Progenitor cell of endocrine pancreas (in vitro differentiated cells): ENCODE results near the gene PRPSAP2. TPM values are rescaled to one million over a fixed set of nuclear protein-coding genes. Genes with fewer than 3 reads are reported as not detected.
A peak's percentile ranks its signal among the peaks of the same experiment; 100 is the strongest.

Source experiments
- DNase-seq: peaks from one replicate; pipeline ENCODE4 v3.0.0; 2021; ENCODE audit warnings: low spot score; ENCODE audit not compliant: unreplicated experiment
- H3K27ac Mint-ChIP-seq: 2 replicates; pipeline ENCODE4 v1.8.0; 2021; ENCODE audit warnings: mild to moderate bottlenecking, moderate library complexity, mixed read lengths
- H3K27me3 Mint-ChIP-seq: 2 replicates; pipeline ENCODE4 v1.8.0; 2021; ENCODE audit warnings: mixed read lengths
- H3K36me3 Mint-ChIP-seq: 2 replicates; pipeline ENCODE4 v1.8.0; 2022; ENCODE audit warnings: mixed read lengths; ENCODE audit not compliant: insufficient read depth
- H3K4me1 Mint-ChIP-seq: 2 replicates; pipeline ENCODE4 v1.8.0; 2021; ENCODE audit warnings: low read depth, mixed read lengths
- H3K4me3 Mint-ChIP-seq: 2 replicates; pipeline ENCODE4 v1.8.0; 2021; ENCODE audit warnings: low read depth, mild to moderate bottlenecking, moderate library complexity, mixed read lengths
- H3K9me3 Mint-ChIP-seq: 2 replicates; pipeline ENCODE4 v1.8.0; 2021; ENCODE audit warnings: low read depth, mixed read lengths
- total RNA-seq: library from RNA; stranded (reverse); gene quantifications from 2 replicates; pipeline ENCODE4 v1.2.1, GENCODE V29; 2021
- TF ChIP-seq, protein P1 (sequence below): fragments of 200-600 bp; sonication (generic); IDR thresholded peaks from one replicate; pipeline ENCODE4 v1.5.0; 2021; ENCODE audit warnings: antibody characterized with exemption, mild to moderate bottlenecking; ENCODE audit not compliant: unreplicated experiment

PRPSAP2 gene
- total RNA-seq, 1 donor from 2014 or later, result 66.9 TPM

DNA sequence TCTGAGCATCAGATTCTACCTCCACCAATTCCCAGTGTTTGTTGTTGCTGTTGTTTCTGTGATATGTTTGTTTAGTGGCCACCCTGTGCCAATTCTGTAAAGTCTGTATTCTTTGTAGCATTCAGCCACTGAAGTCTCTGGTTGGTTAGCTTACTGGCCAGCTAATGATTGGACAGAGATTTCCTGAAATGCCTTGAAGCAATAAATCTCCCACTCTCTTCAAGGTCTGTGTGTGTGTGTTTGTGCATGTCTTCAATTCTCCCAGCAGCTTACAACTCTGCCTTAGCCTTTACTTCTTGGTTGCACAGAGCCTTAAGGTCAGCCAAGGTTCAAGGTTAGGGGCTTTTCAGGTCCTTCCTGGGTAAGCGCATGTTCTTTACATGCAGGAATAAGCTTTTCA, 38.2 kb downstream of the PRPSAP2 start:
- Mint-ChIP-seq H3K36me3 (peaks cover 64% of the 10 kb centered on the region), H3K27me3 (no peaks in the 10 kb centered on the region), H3K27ac (peak overlapping the region; percentile 51), H3K9me3 (peaks cover 9% of the 10 kb centered on the region), H3K4me3 (no peak overlapping the region), H3K4me1 (no peaks in the 10 kb centered on the region)
- TF ChIP-seq, protein P1, sequence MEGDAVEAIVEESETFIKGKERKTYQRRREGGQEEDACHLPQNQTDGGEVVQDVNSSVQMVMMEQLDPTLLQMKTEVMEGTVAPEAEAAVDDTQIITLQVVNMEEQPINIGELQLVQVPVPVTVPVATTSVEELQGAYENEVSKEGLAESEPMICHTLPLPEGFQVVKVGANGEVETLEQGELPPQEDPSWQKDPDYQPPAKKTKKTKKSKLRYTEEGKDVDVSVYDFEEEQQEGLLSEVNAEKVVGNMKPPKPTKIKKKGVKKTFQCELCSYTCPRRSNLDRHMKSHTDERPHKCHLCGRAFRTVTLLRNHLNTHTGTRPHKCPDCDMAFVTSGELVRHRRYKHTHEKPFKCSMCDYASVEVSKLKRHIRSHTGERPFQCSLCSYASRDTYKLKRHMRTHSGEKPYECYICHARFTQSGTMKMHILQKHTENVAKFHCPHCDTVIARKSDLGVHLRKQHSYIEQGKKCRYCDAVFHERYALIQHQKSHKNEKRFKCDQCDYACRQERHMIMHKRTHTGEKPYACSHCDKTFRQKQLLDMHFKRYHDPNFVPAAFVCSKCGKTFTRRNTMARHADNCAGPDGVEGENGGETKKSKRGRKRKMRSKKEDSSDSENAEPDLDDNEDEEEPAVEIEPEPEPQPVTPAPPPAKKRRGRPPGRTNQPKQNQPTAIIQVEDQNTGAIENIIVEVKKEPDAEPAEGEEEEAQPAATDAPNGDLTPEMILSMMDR, result no peak
- DNase-seq, result no peak

DNA sequence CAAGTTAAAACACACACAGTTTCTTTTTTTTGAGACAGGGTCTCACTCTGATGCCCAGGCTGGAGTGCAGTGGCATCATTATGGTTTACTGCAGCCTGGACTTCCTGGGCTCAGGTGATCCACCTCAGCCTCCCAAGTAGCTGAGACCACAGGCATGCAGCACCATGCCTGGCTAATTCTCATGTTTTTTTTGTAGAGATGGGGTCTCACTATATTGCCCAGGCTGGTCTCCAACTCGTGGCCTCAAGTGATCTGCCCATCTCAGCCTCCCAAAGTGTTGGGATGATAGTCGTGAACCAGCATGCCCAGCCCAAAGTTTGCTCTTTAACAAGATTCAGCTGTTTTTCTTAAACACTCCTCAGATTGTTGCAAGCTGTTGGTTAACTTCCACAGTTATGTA, 39.0 kb downstream of the PRPSAP2 start:
- Mint-ChIP-seq H3K9me3 (peaks cover 9% of the 10 kb centered on the region), H3K27ac (no peak overlapping the region), H3K36me3 (peaks cover 58% of the 10 kb centered on the region), H3K4me1 (no peaks in the 10 kb centered on the region), H3K27me3 (no peaks in the 10 kb centered on the region), H3K4me3 (no peak overlapping the region)
- TF ChIP-seq, protein P1, result no peak
- no peak for DNase-seq

DNA sequence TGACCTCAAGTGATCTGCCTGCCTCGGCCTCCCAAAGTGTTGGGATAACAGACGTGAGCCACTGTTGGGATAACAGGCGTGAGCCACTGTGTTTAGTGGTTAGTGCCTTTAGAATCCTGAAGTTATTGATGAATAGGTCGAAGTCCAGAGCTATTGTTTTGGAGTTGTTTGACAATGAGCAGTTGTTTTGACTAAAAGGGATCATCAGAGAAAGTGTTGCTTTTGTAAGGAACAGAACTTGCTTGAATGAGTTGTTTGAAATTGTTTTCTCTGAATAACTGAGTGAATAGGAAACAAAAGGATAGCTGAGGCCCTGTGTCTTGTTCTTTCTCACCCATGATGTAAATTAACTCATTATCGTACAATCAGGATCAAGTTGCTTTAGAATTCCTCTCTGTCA, 46.6 kb downstream of the PRPSAP2 start:
- Mint-ChIP-seq H3K4me3 (no peak overlapping the region), H3K36me3 (peaks cover 30% of the 10 kb centered on the region), H3K27ac (no peak overlapping the region), H3K27me3 (no peaks in the 10 kb centered on the region), H3K9me3 (peaks cover 3% of the 10 kb centered on the region), H3K4me1 (no peaks in the 10 kb centered on the region)
- DNase-seq, result no peak
- TF ChIP-seq, protein P1, result no peak

DNA sequence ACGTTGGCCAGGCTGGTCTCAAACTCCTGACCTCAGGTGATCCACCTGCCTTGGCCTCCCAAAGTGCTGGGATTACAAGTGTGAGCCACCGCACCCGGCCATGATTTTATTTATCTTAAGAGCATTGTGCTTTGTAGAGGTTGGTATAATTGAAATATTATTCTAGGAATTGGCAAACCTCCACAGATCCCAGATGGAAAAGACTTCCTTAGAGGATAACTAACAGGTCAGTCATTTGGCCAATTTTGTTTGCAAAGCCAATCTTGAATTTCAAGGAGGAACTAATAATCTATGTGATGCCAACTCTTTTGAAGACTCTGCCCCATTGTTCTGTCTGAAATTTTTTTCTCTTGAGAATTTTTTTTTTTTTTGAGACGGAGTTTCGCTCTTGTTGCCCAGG, 47.3 kb downstream of the PRPSAP2 start:
- H3K9me3 Mint-ChIP-seq, result peaks cover 3% of the 10 kb centered on the region
- H3K27ac Mint-ChIP-seq, result peak overlapping the region; percentile 59
- H3K4me1 Mint-ChIP-seq, result no peaks in the 10 kb centered on the region
- peaks cover 30% of the 10 kb centered on the region for H3K36me3 Mint-ChIP-seq
- DNase-seq, result no peak
- TF ChIP-seq, protein P1, result no peak
- H3K27me3 Mint-ChIP-seq, result no peaks in the 10 kb centered on the region
- no peak overlapping the region for H3K4me3 Mint-ChIP-seq

DNA sequence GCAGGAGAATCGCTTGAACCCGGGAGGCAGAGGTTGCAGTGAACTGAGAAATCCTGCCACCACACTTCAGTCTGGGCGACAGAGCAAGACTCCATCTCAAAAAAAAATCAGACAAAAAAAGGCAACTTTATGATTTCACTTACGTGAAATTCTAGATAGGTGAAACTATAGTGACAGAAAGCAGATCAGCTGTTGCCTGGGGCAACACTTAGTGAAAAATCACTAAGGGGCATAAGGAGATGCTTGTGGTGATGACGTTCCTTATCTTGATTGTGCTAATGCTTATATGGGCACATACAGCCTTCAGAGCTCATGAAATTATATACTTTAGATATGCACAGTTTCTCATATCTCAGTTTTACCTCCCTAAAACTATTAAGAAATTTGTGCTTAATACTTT, 52.4 kb downstream of the PRPSAP2 start:
- Mint-ChIP-seq H3K36me3 (peaks cover 35% of the 10 kb centered on the region), H3K4me3 (no peak overlapping the region), H3K27ac (no peak overlapping the region), H3K4me1 (no peaks in the 10 kb centered on the region), H3K27me3 (no peaks in the 10 kb centered on the region), H3K9me3 (peaks cover 3% of the 10 kb centered on the region)
- no peak for DNase-seq
- TF ChIP-seq, protein P1, result no peak
